ENCODE measurements around the gene ADGRD1.
"Not testable (repeated sequence)": the region's sequence is repeated elsewhere in the genome, so short reads cannot be mapped to it uniquely, and the experiment has no call there.

ADGRD1 gene

GRCh38 chr12:130953771-130954543 is at the start of gene ADGRD1:
Gene ADGRD1 (plus strand): TSS chr12:130953907. CDS start chr12:130954466, 559 bp downstream.
- peak; percentile 93 for DNase-seq

DNA sequence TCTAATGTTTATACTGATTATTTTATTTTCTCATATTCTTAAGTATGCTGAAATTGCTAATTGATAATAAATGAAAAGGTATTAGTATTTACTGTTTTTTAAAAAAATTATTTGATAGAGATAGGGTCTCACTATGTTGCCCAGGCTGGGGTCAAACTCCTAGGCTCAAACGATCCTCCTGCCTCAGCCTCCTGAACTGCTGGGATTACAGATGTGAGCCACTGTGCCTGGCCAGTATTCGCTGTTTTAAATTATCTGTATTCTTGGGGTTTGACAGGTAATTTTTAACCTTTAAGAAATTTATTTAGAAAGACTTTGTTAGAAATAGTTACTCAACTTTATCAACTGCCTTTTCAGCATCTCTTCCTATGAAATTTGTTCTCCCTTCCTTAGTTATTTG is 49.6 kb upstream of the ADGRD1 start:
- no peak for DNase-seq

DNA sequence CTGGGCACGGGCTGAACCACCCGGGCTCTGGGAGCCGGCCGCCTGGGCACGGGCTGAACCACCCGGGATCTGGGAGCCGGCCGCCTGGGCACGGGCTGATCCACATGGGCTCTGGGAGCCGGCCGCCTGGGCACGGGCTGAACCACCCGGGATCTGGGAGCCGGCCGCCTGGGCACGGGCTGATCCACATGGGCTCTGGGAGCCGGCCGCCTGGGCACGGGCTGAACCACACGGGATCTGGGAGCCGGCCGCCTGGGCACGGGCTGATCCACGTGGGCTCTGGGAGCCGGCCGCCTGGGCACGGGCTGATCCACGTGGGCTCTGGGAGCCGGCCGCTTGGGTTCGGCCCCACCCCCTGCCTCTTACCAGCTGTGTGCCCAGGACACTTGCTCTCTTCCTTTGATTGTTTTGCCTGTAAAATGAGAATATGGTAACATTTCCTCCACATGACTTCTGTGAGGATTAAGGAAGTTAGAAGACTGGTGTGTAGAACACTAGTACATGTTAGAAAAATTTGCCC is 48.7 kb upstream of the ADGRD1 start:
- DNase-seq: not testable (repeated sequence)

DNA sequence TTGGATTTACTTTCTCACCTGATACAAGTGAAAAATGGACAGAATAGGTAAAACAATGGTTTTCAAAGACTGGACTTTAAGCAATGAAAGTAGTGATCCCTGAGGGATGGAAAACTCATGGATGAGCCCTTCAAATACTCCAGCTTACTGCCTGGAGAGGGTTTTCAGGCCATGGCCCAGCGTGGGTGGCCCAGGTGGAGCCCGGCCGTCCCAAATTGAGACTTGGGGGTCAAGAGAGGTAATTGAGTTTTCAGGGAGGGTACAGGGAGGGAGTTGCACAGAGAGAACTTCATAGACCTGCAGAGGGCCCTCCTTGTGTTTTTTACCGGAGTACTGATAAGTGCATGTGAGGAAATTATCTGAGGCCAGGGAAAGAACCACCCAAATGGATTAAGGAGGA is 44.6 kb upstream of the ADGRD1 start:
- no peak for DNase-seq

DNA sequence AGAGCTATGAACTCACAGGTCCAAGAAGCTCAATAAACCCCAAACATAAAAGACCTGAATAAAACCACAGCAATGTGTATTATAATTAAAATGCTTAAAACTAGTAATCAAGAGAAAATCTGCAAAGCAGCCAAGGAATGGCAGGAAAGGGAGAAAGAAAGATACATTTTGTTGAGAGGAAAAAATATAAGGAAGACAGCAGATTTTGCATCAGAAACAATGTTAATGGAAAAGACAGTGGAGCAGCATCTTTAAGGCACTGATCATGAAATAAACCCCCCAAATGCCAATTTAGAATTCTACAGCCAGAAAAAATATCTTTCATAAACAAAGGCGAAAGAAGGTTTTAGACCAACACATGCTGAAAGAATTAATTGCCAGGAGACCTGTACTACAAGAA is 42.5 kb upstream of the ADGRD1 start:
- DNase-seq: no peak

- no peak for DNase-seq
Observed at GRCh38 chr12:130911933-130912332, 41.8 kb upstream of the ADGRD1 start.

- peak; percentile 44 for DNase-seq
Observed at GRCh38 chr12:130916241-130916911, 37.3 kb upstream of the ADGRD1 start.

- DNase-seq: no peak
Observed at GRCh38 chr12:130917607-130918006, 36.1 kb upstream of the ADGRD1 start.

DNA sequence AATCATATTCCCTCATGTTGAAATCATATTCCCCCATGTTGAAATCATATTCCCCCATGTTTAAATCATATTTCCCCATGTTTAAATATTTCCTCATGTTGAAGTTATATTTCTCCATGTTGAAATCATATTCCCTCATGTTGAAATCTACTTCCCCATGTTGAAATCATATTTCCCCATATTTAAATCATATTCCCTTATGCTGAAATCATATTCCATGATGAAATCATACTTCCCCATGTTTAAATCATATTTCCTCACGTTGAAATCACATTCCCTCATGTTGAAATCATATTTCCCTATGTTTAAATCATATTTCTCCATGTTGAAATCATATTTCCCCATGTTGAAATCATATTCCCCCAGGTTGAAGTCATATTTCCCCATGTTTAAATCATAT is 34.6 kb upstream of the ADGRD1 start:
- DNase-seq: peak; percentile 58

DNA sequence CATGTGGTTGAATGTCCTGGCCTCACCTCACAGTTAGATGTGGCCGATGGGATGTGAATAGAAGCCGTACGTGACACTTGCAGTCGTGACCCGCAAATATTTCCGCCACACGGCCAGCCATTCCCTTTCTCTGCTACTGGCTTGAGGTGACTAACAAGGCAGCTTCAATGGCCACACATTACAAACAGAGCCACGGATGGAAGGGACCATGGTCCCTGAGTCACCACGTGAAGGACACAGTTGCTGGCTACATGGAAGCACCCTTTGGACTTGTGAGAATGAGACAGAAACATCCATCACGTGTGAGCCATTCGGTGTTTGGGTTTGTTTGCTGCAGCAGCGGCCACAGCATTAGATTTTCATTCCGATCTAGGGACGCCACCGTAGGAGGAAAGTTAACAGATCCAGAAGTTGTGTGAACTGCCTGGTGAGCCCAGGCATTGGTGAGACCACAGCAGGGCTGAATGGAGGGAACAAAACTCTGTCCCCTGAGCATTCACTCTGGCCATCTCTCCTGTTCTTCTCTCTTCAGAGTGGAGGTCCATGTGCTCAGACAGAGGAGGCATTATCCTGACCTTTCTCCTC is 33.5 kb upstream of the ADGRD1 start:
- DNase-seq: no peak

GRCh38 chr12:130920723-130921381 is 32.9 kb upstream of the ADGRD1 start:
- no peak for DNase-seq

DNA sequence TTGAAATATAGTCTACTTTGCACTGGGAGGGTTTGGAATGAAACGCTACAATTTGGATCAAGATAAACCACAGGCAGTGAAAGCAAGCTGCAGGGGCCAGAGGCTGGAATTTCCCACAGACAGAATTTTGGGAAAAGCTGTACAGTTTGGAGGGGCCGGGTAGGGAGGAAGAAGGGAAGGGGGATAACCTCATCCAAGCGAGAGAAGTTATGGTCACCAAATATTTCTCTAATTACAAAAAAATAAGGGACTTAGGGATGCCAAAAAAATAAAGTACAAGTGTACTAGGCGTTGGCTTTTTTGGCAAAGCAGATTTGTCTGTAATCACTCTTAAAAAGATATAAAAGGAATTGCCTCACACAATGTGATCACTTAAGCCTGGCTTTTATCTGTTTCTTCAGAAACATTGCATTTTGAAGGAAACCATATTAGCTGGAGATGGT is 31.2 kb upstream of the ADGRD1 start:
- no peak for DNase-seq

DNA sequence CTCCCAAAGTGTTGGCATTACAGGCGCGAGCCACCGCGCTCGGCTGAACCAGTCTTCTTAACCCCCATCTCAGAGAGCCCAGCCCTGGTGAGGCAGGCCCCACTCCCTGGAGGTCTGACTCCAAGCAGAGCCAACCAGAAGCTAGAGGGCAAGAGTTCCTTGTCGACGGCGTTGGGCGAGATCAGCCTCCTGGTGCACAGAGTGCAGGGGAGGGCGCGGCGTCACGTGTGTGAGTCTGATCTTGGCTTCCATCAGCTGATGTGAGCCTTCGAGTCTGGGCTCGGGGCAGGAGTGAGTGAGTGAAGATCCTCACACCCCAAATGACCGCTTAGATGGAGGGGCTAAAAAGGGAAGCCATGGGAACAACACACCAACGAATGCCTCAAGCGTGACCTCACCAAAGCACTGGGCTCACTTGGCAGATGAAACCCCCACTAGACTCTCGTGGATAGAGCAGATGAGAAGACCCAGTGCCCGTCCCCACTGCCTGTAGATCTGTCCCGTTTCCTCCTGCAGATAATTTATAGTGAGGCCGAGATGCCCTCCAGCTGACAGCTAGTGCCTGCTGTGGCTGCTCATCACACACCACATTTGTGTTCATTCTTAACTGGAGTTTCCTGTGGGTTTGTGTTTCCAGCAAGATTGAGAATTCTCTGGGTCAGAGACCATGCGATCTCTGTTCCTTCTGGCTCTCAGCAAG is 28.6 kb upstream of the ADGRD1 start:
- peak; percentile 47 for DNase-seq

DNA sequence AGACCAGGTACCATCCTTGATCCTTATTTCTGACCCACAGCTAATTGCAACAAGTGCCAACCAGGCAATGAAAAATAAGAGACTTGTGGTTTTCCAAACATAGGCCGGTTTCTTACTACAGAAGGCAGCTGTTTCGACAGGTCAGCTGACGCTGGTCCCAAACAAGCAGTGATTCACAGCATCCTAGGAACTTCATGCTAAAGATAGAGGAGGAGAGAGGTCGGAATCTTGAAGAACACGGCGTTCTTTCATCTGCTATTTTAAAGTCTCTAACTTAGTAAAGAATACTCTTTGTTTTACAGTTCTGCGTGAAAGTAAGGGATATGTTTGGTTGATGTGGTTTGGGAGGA is 28.1 kb upstream of the ADGRD1 start:
- peak; percentile 47 for DNase-seq

- DNase-seq: no peak
Observed at GRCh38 chr12:130929363-130929762, 24.3 kb upstream of the ADGRD1 start.

GRCh38 chr12:130932061-130932930 is 21.4 kb upstream of the ADGRD1 start:
- DNase-seq: no peak

DNA sequence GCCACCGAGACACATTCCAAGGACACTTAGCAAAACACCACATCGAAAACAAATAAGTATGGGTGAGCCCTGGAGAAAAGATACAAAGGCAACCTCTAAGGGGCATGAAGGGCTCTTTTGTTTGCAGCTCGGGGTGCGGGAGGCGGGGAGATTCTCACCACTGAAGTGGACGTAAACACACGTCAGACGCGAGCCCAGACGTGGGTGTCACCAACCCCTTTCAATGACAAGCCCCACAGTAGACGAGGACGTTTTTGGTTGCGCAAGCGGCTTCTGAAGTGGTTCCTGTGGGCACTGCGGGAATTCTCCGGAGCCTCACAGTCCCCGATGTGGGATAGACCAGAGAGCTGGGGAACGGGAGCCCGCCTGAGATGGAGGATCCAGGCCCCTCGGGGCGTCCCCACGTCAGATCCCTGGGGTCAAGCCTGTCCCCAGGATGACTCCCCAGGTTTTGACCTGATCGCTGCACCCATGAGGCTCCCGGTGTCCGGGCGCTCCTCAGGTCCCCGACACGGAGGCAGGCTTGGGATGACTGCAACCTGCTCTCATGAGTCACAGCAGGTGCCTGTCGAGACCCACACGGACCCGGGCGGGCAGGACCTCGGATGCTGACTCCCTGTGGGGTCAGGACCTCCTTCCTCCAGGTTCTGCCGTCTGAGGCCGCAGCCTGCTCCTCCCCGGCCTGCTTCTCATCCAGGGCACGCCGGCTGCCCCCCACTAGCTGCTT is 20.3 kb upstream of the ADGRD1 start:
- peak; percentile 40 for DNase-seq

DNA sequence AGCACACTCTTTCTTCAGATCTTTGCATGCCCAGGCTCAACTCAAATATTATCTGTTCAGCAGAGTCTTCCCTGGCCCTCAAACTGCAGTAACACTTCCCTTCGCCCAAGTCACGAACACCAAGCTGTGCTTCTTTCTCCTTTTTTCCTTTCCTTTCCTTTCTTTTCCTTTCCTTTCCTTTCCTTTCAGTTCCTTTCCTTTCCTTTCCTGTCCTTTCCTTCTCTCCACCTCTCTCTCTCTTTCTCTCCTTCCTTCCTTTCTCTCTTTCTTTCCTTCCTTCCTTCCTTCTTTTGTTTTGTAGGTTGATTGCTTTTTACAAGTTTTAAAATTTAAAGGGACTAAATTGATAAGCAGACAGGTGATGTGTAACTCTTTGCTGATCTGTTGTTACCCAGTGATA is 19.0 kb upstream of the ADGRD1 start:
- no peak for DNase-seq

GRCh38 chr12:130936561-130936960 is 17.1 kb upstream of the ADGRD1 start:
- DNase-seq: no peak

GRCh38 chr12:130937063-130937462 is 16.6 kb upstream of the ADGRD1 start:
- no peak for DNase-seq

DNA sequence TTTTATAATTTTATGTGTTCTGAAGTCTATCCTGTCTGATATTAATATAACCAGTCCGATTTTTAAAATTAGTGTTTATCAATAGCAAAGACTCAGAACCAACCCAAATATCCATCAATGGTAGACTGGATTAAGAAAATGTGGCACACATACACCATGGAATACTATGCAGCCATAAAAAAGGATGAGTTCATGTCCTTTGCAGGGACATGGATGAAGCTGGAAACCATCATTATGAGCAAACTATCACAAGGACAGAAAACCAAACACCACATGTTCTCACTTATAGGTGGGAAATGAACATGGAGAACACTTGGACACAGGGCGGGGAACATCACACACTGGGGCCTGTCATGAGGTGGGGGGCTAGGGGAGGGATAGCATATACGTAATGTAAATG is 16.2 kb upstream of the ADGRD1 start:
- DNase-seq: not testable (repeated sequence)
